HG02642 (cell line): ENCODE measurements around the gene TET2.
A peak's percentile ranks its signal among the peaks of the same experiment; 100 is the strongest.
"Not testable (repeated sequence)": the region's sequence is repeated elsewhere in the genome, so short reads cannot be mapped to it uniquely, and the experiment has no call there.

ENCODE experiments used
- ATAC-seq: cut with Tn5 transposase; IDR thresholded peaks from one replicate; pipeline ENCODE4 v1.9.1; 2021; ENCODE audit warnings: mild to moderate bottlenecking; ENCODE audit not compliant: unreplicated experiment, poor library complexity

TET2 gene

GRCh38 chr4:105279314-105279713 lies 132.6 kb downstream of the TET2 start:
- ATAC-seq, result no peak

DNA sequence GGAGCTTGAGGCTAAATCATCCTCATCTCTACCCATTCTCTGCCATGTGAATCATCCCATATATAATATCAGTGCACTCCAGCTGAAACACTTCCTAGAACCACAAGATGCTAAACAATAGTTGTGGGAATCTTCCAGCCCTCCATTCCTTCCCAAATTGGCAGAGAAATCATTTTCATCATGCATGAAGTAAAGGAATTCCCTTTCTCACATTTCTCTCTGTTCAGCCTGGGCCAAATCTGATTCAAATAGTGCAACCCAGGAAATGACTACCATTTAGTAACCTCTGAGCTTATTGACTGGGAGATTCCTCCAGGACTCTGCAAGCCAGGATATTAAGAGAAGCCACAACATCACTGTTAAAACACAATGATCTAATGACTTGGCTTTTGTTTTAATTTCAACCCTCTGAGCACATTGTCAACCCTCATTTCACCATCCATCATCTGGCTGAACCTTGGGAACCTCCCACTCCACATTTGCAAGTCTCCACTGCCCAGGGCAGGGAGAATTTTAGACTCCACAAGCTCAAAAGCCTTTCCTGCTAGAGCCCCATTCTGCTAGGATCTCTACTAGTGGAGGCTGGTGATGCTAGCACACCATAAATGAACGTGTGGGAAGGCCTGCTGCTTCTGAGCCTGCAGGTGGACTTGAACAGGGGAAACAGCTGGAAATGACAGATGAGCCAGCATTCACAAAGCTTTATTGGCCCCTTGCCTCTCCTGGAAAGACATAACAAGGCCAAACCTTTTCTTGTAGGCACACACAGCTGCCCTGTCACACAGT lies 133.9 kb downstream of the TET2 start:
- ATAC-seq, result no peak

DNA sequence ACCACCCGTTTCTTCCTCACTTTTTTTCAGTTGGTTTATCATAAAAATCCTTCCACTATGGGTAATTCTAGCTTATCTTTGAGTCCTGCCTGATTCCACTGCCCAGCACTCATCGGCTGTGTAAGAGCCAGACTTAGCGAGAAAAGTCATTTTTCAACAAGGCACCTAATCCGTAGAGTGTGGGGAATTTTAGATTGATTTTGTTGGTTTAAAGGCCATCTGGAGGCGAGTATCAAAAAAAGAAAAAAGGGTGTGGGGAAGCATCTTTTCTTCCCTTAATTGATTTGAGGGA lies 134.4 kb downstream of the TET2 start:
- no peak for ATAC-seq

- ATAC-seq, result no peak
These were observed 135.8 kb downstream of the TET2 start for GRCh38 chr4:105282489-105282888.

DNA sequence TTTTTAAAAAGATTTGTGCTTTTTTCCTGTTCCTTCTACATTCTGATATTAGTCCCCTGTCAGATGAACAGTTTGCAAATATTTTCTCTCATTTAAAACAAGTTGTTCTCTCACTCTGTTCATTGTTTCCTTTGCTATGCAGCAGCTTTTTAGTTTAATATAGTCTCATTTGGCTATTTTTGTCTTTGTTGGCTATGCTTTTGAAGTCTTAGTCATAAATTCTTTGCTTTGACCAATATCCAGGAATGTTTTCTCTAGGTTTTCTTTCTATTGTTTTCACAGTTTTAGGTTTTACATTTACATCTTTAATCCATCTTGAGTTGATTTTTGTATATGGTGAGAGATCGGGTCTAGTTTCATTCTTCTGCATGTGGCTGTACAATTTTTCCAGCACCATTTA lies 136.8 kb downstream of the TET2 start:
- ATAC-seq, result no peak

- ATAC-seq, result no peak
These were observed 141.4 kb downstream of the TET2 start for GRCh38 chr4:105288121-105288520.

GRCh38 chr4:105291925-105292324 lies 145.2 kb downstream of the TET2 start:
- ATAC-seq, result no peak

GRCh38 chr4:105293360-105293759 lies 146.7 kb downstream of the TET2 start:
- no peak for ATAC-seq

- no peak for ATAC-seq
These were observed 150.0 kb downstream of the TET2 start for GRCh38 chr4:105296672-105297071.

GRCh38 chr4:105299027-105299426 lies 152.4 kb downstream of the TET2 start:
- ATAC-seq, result not testable (repeated sequence)

DNA sequence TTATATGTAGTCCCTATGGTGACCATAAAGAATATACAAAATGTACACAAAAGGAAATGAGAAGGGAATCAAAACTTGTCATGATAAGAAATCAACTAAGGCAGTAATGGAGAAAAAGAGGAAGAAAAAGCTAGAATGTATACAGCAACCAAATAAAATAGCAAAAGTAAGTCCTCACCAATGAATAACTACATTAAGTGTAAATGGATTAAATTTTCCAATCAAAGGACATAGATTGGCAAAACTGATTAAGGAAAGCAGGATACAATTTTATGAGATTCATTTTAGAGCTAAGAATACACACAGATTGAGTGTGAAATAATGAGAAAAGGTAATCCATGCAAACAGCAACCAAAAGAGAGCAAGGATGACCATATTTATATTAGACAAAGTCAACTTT lies 157.4 kb downstream of the TET2 start:
- no peak for ATAC-seq

- peak; percentile 40 for ATAC-seq
These were observed 158.6 kb downstream of the TET2 start for GRCh38 chr4:105305019-105305836.

- peak; percentile 92 for ATAC-seq
These were observed 159.6 kb downstream of the TET2 start for GRCh38 chr4:105306158-105306781.

DNA sequence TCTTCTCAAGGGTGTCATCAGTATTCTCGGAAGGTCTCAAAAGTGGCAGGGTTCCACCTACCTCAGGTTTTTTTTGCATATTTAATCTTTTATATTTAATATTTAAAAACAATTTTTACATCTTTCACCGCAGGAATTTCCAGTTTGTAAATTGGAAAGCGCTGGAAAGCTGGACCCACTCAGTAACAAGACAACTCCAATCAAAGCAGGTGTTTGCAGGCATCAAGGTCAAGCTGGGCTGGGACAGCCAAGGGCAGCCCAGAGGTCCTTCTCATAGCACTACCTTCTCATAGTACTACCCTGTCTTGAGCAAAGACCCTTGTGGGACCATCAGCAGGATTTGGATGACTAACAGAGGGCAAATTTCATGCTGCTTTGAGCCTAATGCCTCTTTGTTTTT lies 160.1 kb downstream of the TET2 start:
- no peak for ATAC-seq

- no peak for ATAC-seq
These were observed 171.8 kb downstream of the TET2 start for GRCh38 chr4:105318486-105318885.

DNA sequence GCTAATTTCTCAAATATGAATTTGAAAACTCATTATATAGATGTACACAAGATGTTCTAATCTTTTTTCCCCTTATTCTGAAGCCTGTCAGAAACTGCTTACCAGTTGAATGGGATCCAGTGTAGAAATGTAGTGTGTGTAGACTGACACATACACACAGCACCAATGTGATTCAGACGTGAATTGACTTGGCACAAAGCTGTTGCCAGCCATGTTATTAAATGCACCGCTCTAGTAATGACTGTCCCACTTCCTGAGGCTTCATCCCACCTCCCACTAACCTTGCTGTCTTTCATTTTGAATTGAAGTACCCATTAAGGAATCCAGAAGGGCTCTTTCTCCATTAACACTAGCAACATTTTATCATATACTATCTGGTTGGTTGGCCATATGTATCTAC lies 180.5 kb downstream of the TET2 start:
- ATAC-seq, result no peak

DNA sequence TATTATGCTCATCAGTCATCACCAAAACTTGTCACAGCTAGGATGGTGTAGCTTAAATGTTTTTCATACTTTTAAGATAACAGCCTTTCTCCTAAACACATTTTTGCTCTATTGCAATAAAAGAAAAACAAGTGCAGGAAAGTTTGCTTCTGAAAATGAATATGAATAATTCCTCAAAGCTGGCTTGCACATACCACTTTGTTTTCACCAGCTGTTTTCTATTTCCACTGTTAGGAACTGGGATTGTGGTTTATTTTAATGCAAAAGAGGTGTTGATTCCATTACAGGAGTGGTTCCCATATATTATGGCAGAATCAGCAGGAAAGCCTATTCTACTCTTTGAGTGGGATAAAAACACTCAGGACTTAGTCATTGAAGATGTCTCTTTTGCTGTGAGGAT lies 181.3 kb downstream of the TET2 start:
- ATAC-seq, result no peak

GRCh38 chr4:105329081-105329480 lies 182.4 kb downstream of the TET2 start:
- ATAC-seq, result no peak
